Neutrophil (primary cell): Measurements from ENCODE around the gene EOMES.

Experiments used
- H3K27ac ChIP-seq: fragments of 200-600 bp; sonication (generic); 2 replicates; pipeline ENCODE4 v1.5.1; 2016; ENCODE audit warnings: mild to moderate bottlenecking, moderate library complexity
- H3K27me3 ChIP-seq: fragments of 200-600 bp; sonication (generic); 2 replicates; pipeline ENCODE4 v1.6.0; 2016; ENCODE audit warnings: mild to moderate bottlenecking
- H3K36me3 ChIP-seq: fragments of 200-600 bp; sonication (generic); 2 replicates; pipeline ENCODE4 v1.5.1; 2017
- H3K4me1 ChIP-seq, 2 experiments: fragments of 200-600 bp in 1 of 2; sonication (generic) in 1 of 2; 1 replicate in 1 of 2; 2 replicates in 1 of 2; pipeline versions ENCODE4 v1.5.1 to v1.6.1; 2013 to 2016; ENCODE audit warnings: low read depth in 1 of 2, low read length in 1 of 2, mild to moderate bottlenecking in 1 of 2, moderate library complexity in 1 of 2; ENCODE audit not compliant: control insufficient read depth in 1 of 2, insufficient read depth in 1 of 2
- H3K4me3 ChIP-seq, 2 experiments: fragments of 200-600 bp in 1 of 2; sonication (generic) in 1 of 2; 1 replicate in 1 of 2; 2 replicates in 1 of 2; pipeline ENCODE4 v1.5.1; 2013 to 2016; ENCODE audit warnings: low read depth in 1 of 2, low read length in 1 of 2, mild to moderate bottlenecking in 1 of 2, moderate library complexity in 1 of 2
- H3K9me3 ChIP-seq: fragments of 200-600 bp; sonication (generic); 2 replicates; pipeline ENCODE4 v1.5.1; 2016
- TF ChIP-seq, protein P1 (sequence below): fragments of 200-600 bp; sonication (generic); IDR thresholded peaks from 2 replicates; pipeline ENCODE4 v1.5.1; 2016; ENCODE audit warnings: antibody characterized with exemption

EOMES gene

GRCh38 chr3:27685474-27685873 lies 36.6 kb downstream of the EOMES start:
- H3K4me3 ChIP-seq, result no peak overlapping the region
- no peaks in the 10 kb centered on the region for H3K4me1 ChIP-seq
- H3K36me3 ChIP-seq, result no peaks in the 10 kb centered on the region
- no peaks in the 10 kb centered on the region for H3K27me3 ChIP-seq
- TF ChIP-seq, protein P1, sequence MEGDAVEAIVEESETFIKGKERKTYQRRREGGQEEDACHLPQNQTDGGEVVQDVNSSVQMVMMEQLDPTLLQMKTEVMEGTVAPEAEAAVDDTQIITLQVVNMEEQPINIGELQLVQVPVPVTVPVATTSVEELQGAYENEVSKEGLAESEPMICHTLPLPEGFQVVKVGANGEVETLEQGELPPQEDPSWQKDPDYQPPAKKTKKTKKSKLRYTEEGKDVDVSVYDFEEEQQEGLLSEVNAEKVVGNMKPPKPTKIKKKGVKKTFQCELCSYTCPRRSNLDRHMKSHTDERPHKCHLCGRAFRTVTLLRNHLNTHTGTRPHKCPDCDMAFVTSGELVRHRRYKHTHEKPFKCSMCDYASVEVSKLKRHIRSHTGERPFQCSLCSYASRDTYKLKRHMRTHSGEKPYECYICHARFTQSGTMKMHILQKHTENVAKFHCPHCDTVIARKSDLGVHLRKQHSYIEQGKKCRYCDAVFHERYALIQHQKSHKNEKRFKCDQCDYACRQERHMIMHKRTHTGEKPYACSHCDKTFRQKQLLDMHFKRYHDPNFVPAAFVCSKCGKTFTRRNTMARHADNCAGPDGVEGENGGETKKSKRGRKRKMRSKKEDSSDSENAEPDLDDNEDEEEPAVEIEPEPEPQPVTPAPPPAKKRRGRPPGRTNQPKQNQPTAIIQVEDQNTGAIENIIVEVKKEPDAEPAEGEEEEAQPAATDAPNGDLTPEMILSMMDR, result no peak
- H3K9me3 ChIP-seq, result no peaks in the 10 kb centered on the region
- H3K27ac ChIP-seq, result no peak overlapping the region

- TF ChIP-seq, protein P1, result no peak
- Histone ChIP-seq H3K36me3 (no peaks in the 10 kb centered on the region), H3K4me1 (no peaks in the 10 kb centered on the region), H3K9me3 (no peaks in the 10 kb centered on the region), H3K4me3 (no peak overlapping the region), H3K27ac (no peak overlapping the region), H3K27me3 (no peaks in the 10 kb centered on the region)
Observed at GRCh38 chr3:27684302-27684701, 37.8 kb downstream of the EOMES start.

GRCh38 chr3:27681249-27681748 lies 40.8 kb downstream of the EOMES start:
- H3K4me3 ChIP-seq, result no peak overlapping the region

DNA sequence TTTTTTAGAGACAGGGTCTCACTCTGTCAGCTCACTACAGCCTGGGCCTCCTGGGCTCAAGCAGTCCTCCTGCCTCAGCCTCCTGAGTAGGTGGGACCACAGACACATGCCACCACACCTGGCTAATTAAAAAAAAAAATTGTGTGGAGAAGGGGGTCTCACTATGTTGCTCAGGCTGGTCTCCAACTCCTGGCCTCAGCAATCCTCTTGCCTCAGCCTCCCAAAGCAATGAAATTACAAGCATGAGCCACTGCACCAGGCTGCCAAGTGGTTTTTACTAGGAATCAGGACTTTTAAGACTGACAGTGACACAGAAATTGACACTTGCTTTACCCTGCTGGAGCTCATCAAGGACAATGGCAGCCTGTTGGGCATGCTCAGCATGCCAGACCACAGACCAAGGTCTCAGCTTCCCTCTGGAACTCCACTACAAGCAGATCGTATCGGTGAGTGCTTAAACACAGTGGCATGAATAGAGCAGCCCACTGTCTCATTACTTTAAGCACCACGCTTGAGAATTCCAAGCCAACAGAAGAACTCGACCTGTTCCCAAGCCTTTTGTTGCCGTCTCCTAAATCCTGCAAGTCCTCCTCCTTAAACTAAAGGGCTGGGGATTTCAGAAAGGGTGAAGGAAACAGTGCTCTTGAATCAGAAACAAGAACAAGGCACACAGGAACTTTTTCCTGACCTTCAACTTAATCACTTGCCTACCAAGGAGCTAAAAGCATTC lies 41.4 kb downstream of the EOMES start:
- Histone ChIP-seq H3K9me3 (no peaks in the 10 kb centered on the region), H3K4me3 (no peak overlapping the region), H3K4me1 (no peaks in the 10 kb centered on the region), H3K36me3 (no peaks in the 10 kb centered on the region), H3K27me3 (no peaks in the 10 kb centered on the region), H3K27ac (no peak overlapping the region)
- TF ChIP-seq, protein P1, result no peak

More at GRCh38 chr3:27681249-27681748, 40.8 kb downstream of the EOMES start:
- TF ChIP-seq, protein P1, result no peak
- H3K27me3 ChIP-seq, result no peaks in the 10 kb centered on the region
- H3K27ac ChIP-seq, result no peak overlapping the region
- no peaks in the 10 kb centered on the region for H3K4me1 ChIP-seq
- no peaks in the 10 kb centered on the region for H3K36me3 ChIP-seq
- no peaks in the 10 kb centered on the region for H3K9me3 ChIP-seq

GRCh38 chr3:27679691-27680090 lies 42.4 kb downstream of the EOMES start:
- H3K27me3 ChIP-seq, result no peaks in the 10 kb centered on the region
- H3K36me3 ChIP-seq, result no peaks in the 10 kb centered on the region
- no peaks in the 10 kb centered on the region for H3K9me3 ChIP-seq
- TF ChIP-seq, protein P1, result no peak
- no peaks in the 10 kb centered on the region for H3K4me1 ChIP-seq
- no peak overlapping the region for H3K4me3 ChIP-seq
- H3K27ac ChIP-seq, result no peak overlapping the region
